NB4 (cell line): Measurements from ENCODE around the gene PPM1L.

ENCODE experiments used
- DNase-seq: peaks from one replicate; pipeline ENCODE4 v3.0.0; 2010; ENCODE audit warnings: low read depth
- H3K4me3 ChIP-seq: one replicate; pipeline ENCODE4 v1.5.1; 2011; ENCODE audit warnings: mild to moderate bottlenecking, low read depth, low read length, moderate library complexity
- MYC ChIP-seq: IDR thresholded peaks from 2 replicates; pipeline ENCODE4 v1.6.1; 2011; ENCODE audit warnings: low read depth, low read length
- POLR2A ChIP-seq: IDR thresholded peaks from 2 replicates; pipeline ENCODE4 v1.6.1; 2011; ENCODE audit warnings: mild to moderate bottlenecking; ENCODE audit not compliant: insufficient read length; ENCODE audit errors: extremely low read depth
- TF ChIP-seq, protein P1 (sequence below): IDR thresholded peaks from one replicate; pipeline ENCODE4 v1.5.1; 2012; ENCODE audit warnings: low read depth, low read length
- TF ChIP-seq, protein P2 (sequence below): IDR thresholded peaks from 2 replicates; pipeline ENCODE4 v1.6.1; 2011; ENCODE audit warnings: low read depth, low read length

PPM1L gene

DNA sequence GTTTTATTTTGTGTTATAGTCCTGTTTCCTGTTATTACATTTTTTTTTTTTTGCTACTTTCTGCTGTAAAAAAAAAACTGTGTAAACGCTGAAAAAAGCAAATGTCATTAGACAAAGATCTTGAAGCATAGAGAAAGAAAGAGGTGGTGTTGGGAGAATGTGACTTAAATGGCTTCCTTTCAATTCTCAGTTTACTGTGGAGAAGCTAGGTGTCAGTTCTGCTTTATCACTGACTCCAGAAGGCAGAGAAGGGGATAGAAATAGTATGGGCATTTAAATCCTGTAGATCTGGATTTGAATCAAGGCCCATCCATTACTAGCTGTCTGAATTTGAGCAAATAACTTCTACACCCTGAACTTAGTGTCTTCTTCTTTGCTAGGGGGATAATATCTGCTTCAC is 23.0 kb downstream of the PPM1L start:
- no peak overlapping the region for H3K4me3 ChIP-seq
- TF ChIP-seq, protein P1, sequence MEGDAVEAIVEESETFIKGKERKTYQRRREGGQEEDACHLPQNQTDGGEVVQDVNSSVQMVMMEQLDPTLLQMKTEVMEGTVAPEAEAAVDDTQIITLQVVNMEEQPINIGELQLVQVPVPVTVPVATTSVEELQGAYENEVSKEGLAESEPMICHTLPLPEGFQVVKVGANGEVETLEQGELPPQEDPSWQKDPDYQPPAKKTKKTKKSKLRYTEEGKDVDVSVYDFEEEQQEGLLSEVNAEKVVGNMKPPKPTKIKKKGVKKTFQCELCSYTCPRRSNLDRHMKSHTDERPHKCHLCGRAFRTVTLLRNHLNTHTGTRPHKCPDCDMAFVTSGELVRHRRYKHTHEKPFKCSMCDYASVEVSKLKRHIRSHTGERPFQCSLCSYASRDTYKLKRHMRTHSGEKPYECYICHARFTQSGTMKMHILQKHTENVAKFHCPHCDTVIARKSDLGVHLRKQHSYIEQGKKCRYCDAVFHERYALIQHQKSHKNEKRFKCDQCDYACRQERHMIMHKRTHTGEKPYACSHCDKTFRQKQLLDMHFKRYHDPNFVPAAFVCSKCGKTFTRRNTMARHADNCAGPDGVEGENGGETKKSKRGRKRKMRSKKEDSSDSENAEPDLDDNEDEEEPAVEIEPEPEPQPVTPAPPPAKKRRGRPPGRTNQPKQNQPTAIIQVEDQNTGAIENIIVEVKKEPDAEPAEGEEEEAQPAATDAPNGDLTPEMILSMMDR, result no peak
- TF ChIP-seq MYC (no peak), POLR2A (no peak)
- no peak for DNase-seq

DNA sequence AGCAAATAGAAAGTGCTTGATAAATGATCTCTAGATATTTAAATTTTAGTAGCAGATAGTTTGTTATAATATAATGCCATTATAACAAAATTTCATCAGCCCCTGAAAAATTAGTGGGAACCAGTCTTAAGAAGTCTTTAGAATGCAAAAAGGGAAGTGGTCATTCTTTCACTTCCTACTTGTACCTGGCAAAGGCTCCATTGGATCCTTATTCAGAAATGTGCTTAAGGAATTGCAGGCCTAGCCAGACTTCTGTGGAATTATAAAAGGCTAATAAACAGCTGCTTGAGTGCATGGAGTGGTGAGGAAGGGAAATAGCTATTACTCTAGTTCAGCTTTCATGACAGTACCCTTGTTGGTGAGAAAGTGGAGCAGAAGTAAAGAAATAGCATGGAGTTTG is 24.2 kb downstream of the PPM1L start:
- peak; percentile 40 for DNase-seq
- TF ChIP-seq, protein P2, sequence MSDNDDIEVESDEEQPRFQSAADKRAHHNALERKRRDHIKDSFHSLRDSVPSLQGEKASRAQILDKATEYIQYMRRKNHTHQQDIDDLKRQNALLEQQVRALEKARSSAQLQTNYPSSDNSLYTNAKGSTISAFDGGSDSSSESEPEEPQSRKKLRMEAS, result no peak
- TF ChIP-seq, protein P1, result no peak
- TF ChIP-seq MYC, result no peak
- no peak for TF ChIP-seq POLR2A
- no peak overlapping the region for H3K4me3 ChIP-seq

DNA sequence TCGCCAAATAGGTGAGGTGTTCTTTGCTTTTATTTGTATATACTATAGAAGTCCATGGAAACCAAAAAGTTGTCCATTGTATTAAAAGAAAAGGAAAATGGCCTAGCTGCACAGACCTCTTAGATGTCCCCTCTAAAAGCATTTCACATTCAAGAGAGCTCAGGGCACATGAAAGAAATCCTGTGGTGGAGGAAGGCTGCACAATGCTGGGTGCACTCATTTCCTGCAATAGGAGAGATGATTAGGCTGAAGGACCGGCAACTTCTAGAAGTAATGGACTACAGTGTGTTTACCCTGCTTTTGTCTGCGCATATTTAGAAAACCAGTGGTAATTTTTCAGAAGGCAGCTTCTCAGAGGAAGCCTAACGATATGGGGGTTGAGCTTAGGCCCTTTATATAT is 25.4 kb downstream of the PPM1L start:
- no peak for DNase-seq
- no peak overlapping the region for H3K4me3 ChIP-seq
- TF ChIP-seq MYC (no peak), POLR2A (no peak)
- TF ChIP-seq, protein P2, result no peak
- TF ChIP-seq, protein P1, result no peak

DNA sequence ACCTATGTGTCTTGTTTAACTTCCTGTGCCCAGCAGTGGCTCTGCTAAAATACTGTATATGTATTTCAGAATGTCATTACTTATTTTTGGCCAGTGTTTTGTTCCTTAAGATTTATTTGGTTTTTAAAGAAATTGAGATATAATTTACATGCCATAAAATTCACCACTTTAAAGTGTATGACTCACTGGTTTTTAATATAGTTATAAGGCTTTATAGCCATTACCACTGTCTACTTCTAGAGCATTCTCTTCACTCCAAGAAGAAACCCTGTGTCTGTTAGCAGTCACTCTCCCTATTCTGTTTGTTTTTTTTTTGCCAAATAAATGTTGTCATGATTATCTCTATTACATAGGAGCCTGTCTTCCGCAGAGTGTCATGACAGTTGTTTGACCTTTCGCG is 25.8 kb downstream of the PPM1L start:
- DNase-seq, result no peak
- TF ChIP-seq, protein P2, result no peak
- TF ChIP-seq POLR2A (no peak), MYC (no peak)
- TF ChIP-seq, protein P1, result no peak
- H3K4me3 ChIP-seq, result no peak overlapping the region

DNA sequence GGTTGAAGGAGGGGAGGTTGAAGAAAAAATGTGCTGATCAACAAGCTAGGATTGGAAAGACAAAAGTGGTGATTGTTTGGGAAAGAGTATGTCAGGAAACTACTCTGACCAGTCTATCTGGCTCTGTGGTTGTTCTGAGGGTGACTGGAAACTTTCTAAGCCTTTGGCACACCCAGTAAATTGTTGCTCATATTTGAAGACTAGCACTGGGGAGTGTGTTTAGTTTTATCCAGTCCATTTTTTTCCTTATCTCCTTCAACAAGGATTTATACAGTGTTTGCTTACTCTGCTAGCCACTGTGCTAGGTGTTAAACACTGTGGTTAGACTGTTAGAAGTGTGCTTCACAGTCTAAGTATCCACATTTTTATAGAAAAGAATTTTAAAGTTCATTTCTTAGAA is 28.8 kb downstream of the PPM1L start:
- TF ChIP-seq, protein P2, result no peak
- TF ChIP-seq MYC (no peak), POLR2A (no peak)
- TF ChIP-seq, protein P1, result no peak
- H3K4me3 ChIP-seq, result no peak overlapping the region
- no peak for DNase-seq

DNA sequence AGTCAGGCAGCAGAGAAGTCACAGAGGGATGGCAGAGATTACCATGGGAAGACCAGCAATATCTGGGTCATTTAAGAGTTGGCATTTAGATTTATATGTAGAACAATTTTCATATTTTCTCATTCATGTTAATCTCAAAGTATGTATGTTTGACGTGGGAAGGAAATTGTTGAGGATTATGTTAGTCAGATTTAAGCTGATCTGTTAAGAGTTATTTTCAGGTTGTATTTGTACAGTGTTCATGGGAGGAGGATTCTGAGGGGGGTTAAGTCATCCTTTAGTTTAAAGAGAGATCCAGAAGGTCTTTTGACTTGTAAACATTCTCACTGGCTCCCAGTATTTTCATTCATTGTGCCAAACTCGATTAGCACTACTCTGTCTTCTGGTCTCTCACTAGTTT is 34.7 kb downstream of the PPM1L start:
- DNase-seq, result no peak
- H3K4me3 ChIP-seq, result no peak overlapping the region
- TF ChIP-seq, protein P2, result no peak
- no peak for TF ChIP-seq POLR2A
- TF ChIP-seq, protein P1, result no peak
- TF ChIP-seq MYC, result no peak
